Measurements from ENCODE around the gene RNF212B.
"Not testable (repeated sequence)": the region's sequence is repeated elsewhere in the genome, so short reads cannot be mapped to it uniquely, and the experiment has no call there.

RNF212B gene

GRCh38 chr14:23237772-23238594, at the start of gene RNF212B:
Gene RNF212B, plus strand, starts transcription at chr14:23237936. Its CDS starts 2,410 bp downstream, at chr14:23240346.
- no peak for DNase-seq (ENCODE audit: low read depth, low spot score)
- TF ChIP-seq, protein P1, sequence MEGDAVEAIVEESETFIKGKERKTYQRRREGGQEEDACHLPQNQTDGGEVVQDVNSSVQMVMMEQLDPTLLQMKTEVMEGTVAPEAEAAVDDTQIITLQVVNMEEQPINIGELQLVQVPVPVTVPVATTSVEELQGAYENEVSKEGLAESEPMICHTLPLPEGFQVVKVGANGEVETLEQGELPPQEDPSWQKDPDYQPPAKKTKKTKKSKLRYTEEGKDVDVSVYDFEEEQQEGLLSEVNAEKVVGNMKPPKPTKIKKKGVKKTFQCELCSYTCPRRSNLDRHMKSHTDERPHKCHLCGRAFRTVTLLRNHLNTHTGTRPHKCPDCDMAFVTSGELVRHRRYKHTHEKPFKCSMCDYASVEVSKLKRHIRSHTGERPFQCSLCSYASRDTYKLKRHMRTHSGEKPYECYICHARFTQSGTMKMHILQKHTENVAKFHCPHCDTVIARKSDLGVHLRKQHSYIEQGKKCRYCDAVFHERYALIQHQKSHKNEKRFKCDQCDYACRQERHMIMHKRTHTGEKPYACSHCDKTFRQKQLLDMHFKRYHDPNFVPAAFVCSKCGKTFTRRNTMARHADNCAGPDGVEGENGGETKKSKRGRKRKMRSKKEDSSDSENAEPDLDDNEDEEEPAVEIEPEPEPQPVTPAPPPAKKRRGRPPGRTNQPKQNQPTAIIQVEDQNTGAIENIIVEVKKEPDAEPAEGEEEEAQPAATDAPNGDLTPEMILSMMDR (IDR thresholded peaks at IDR 0.05; ENCODE audit: insufficient read depth, low read length, missing control alignments), result no peak
- POLR2A ChIA-PET, result no interaction called here
- CTCF ChIA-PET, result interaction anchor here (2.5 kb wide), 1 partner anchor 116 kb away, joined by 6 read pairs; no protein-coding TSS in a partner anchor
- H3K4me3 ChIP-seq (ENCODE audit: low read depth, low read length), result peak within 1 kb of the TSS; percentile 40

GRCh38 chr14:23193432-23193831, 44.3 kb upstream of the RNF212B start:
- CTCF ChIA-PET, result interaction anchor here (1.0 to 4.1 kb wide), 2 partner anchors 18 to 73 kb away, joined by 3 to 45 read pairs; partner anchors contain the start of gene CEBPE
- H3K4me3 ChIP-seq (ENCODE audit: low read depth, low read length), result no peak overlapping the region
- TF ChIP-seq, protein P1 (IDR thresholded peaks at IDR 0.05; ENCODE audit: insufficient read depth, low read length, missing control alignments), result no peak
- POLR2A ChIA-PET, result no interaction called here
- no peak for DNase-seq (ENCODE audit: low read depth, low spot score)

- no peak overlapping the region for H3K4me3 ChIP-seq (ENCODE audit: low read depth, low read length)
- ChIA-PET POLR2A (no interaction called here), CTCF (interaction anchor here (1.0 to 4.1 kb wide), 2 partner anchors 8 to 75 kb away, joined by 3 to 45 read pairs; partner anchors contain the start of gene CEBPE)
- no peak for DNase-seq (ENCODE audit: low read depth, low spot score)
- TF ChIP-seq, protein P1 (IDR thresholded peaks at IDR 0.05; ENCODE audit: insufficient read depth, low read length, missing control alignments), result no peak
These were observed 42.1 kb upstream of the RNF212B start for GRCh38 chr14:23195552-23196101.

DNA sequence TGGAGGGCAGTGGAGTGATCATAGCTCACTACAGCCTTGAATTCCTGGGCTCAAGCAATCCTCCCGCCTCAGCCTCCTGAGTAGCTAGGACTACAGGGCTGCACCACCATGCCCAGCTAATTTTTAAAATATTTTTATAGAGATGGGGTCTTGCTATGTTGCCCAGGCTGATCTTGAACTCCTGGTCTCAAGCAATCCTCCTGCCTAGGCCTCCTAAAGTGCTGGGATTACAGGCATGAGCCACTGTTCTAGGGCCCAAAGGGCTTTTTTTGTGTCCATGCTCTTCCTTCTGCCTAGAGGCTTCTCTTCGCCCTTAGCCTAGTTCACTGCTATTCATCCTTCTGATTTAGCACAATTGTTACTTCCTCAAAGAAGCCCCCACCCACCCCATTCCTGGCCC, 41.2 kb upstream of the RNF212B start:
- not testable (repeated sequence) for DNase-seq (ENCODE audit: low read depth, low spot score); H3K4me3 ChIP-seq (ENCODE audit: low read depth, low read length)
- ChIA-PET CTCF (interaction anchor here (1.0 kb wide), 1 partner anchor 9 kb away, joined by 3 read pairs; no protein-coding TSS in a partner anchor), POLR2A (interaction anchor here (0.7 kb wide), 1 partner anchor 8 kb away, joined by 4 read pairs; no protein-coding TSS in a partner anchor)

DNA sequence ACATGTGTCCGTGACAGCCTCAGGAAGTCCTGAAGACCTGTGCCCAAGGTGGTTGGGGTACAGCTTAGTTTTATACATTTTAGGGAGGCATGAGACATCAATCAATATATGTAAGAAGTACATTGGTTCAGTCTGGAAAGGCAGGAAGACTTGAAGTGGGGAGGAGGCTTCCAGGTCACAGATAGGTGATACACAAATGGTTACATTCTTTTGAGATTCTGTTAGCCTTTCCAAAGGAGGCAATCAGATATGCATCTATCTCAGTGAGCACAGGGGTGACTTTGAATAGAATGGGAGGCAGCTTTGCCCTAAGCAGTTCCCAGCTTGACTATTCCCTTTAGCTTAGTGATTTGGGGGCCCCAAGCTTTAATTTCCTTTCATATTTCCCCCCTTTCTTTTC, 38.6 kb upstream of the RNF212B start:
- DNase-seq (ENCODE audit: low read depth, low spot score); POLR2A ChIA-PET; H3K4me3 ChIP-seq (ENCODE audit: low read depth, low read length): not testable (repeated sequence)
- CTCF ChIA-PET, result interaction anchor here (1.2 to 4.5 kb wide), 5 partner anchors 12 to 80 kb away, joined by 3 to 27 read pairs (median 3); no protein-coding TSS in a partner anchor

DNA sequence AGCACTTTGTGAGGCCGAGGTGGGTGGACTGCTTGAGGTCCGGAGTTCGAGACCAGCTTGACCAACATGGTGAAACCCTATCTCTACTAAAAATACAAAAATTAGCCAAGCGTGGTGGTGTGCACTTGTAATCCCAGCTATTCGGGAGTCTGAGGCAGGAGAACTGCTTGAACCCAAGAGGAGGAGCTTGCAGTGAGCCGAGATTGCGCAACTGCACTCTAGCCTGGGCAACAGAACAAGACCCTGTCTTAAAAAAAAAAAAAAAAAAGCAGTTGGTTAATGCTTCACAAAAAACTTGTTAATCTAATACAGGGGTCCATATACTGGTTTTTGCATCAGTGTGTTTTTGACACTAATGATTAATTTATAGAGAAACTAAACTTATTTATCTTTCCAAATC, 35.7 kb upstream of the RNF212B start:
- ChIA-PET CTCF (interaction anchor here (1.2 to 4.5 kb wide), 3 partner anchors 15 to 81 kb away, joined by 3 to 27 read pairs (median 5); no protein-coding TSS in a partner anchor), POLR2A (no interaction called here)
- no peak overlapping the region for H3K4me3 ChIP-seq (ENCODE audit: low read depth, low read length)
- TF ChIP-seq, protein P1 (IDR thresholded peaks at IDR 0.05; ENCODE audit: insufficient read depth, low read length, missing control alignments), result no peak
- no peak for DNase-seq (ENCODE audit: low read depth, low spot score)
